Neural cell (in vitro differentiated cells): ENCODE measurements around the gene PRIMPOL.

Experiments
- CTCF ChIP-seq: fragments of 450-650 bp; IDR thresholded peaks from 2 replicates; pipeline ENCODE4 v1.5.1; 2014; ENCODE audit warnings: antibody characterized with exemption, mild to moderate bottlenecking, moderate library complexity; ENCODE audit not compliant: poor library complexity, severe bottlenecking
- EZH2 ChIP-seq: fragments of 200-600, 300-800 bp; shearing (Covaris generic), sonication (generic); IDR thresholded peaks from 2 replicates; pipeline ENCODE4 v1.6.1; 2014; ENCODE audit warnings: antibody characterized with exemption, low read length, borderline replicate concordance, mild to moderate bottlenecking; ENCODE audit not compliant: insufficient read depth, poor library complexity, severe bottlenecking
- POLR2AphosphoS5 ChIP-seq: IDR thresholded peaks from 2 replicates; pipeline ENCODE4 v1.6.1; 2012
- REST ChIP-seq: IDR thresholded peaks from 2 replicates; pipeline ENCODE4 v1.6.1; 2012; ENCODE audit warnings: borderline replicate concordance
- TAF1 ChIP-seq: IDR thresholded peaks from 2 replicates; pipeline ENCODE4 v1.6.1; 2012; ENCODE audit warnings: low read depth

- TF ChIP-seq CTCF, result no peak
- no peak for TF ChIP-seq TAF1
- TF ChIP-seq POLR2AphosphoS5, result no peak
- no peak for TF ChIP-seq REST
- no peak for TF ChIP-seq EZH2
Observed at GRCh38 chr4:184648054-184648312, 1.6 kb upstream of the PRIMPOL start.
